GM18498 (cell line): ENCODE measurements around the gene AIFM1.

Experiments used
- ATAC-seq: cut with Tn5 transposase; IDR thresholded peaks from one replicate; pipeline ENCODE4 v1.9.1; 2021; ENCODE audit warnings: mild to moderate bottlenecking, moderate library complexity; ENCODE audit not compliant: unreplicated experiment

The AIFM1 gene

DNA sequence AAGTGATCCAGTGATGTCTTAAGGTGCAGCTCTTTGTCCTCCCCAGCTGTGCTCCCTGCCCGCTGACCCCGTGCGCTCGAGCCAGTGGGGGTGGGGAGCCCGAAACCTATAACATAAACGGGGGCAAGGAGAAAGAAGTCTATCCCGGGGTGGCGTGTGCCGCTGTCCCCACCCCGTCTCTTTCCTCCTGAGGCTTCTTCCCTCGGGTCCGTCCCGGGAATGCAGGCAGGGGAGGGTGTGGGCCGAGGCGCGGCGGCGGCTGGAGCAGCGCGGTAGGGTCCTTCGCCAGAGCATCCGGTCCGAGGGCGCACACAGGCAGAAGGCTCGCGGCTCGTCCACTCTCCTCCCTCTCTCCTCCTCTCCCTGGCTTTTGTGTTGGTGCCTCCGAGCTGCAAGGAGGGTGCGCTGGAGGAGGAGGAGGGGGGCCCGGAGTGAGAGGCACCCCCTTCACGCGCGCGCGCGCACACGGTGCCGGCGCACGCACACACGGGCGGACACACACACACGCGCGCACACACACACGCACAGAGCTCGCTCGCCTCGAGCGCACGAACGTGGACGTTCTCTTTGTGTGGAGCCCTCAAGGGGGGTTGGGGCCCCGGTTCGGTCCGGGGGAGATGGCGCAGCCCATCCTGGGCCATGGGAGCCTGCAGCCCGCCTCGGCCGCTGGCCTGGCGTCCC lies 5.9 kb upstream of the AIFM1 start, which contains the start of gene RAB33A:
TSS of gene RAB33A (plus strand) at position 517 of the 681 bp plus-strand sequence. CDS start at position 618, 101 bp downstream.
- peak; percentile 3 for ATAC-seq

DNA sequence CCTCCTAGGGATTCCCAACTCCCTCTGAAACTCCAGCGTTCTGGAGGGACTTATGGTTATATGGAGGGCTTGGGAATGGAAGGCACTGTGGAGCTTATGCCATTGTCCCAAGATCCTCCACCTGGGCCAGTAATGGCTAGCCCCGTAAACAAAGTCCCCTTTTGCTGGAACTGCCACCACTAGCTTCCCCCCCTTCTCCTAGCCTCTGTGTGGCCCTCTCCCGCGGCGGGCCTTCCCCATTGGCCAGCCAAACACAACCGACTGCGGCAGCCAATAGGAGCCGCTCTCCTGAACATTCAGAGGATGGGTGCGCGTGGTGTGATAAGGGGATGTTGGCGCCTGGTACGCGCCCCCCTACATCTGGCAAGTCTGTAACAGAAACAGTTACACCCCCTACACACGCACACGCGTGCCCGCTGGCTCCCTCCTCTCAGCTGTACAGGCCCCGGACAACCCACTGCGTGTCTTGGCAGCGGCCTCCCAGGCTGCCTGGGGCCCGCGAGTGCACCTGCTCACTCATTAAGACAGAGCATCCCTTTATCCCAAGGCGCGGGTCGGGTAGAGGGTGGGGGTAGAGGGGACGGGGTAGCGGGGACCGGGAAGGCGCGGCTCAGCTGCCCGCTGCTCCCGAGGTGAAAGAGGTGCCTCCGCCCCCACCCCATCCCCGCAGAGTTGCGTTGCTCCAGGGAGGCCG lies 5.3 kb upstream of the AIFM1 start:
- peak; percentile 75 for ATAC-seq

DNA sequence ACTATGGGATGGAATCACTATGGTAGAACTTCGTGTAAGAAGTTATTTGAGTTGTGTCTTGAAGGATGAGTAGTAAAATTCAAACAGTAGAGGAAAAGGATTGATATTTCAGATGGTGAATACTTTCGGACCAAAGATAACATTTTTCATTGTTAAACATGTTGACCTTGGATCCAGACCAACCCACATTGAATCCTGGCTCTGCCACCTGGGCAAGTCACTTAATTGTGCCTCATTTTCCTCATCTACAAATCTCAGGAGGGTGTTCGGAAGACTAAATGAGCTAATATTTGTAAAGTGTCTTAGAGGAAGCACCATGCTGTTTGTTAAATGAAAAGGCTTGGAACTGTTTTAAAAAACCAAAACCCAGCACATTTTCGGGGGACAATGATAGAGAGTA lies 1.4 kb upstream of the AIFM1 start:
- ATAC-seq: no peak

DNA sequence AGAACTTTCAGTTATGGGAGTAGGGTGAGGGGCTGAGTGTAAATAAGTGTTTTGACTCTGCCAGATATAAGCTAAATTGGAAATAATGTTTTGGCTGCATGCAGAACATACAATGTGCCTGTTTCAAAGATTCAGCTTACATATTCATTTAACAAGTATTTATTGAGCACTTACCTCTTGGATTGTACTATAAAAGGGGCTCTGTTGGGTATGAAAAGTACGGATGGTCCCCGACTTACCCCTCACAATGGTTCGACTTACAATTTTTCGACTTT lies 799 bp upstream of the AIFM1 start:
- no peak for ATAC-seq

DNA sequence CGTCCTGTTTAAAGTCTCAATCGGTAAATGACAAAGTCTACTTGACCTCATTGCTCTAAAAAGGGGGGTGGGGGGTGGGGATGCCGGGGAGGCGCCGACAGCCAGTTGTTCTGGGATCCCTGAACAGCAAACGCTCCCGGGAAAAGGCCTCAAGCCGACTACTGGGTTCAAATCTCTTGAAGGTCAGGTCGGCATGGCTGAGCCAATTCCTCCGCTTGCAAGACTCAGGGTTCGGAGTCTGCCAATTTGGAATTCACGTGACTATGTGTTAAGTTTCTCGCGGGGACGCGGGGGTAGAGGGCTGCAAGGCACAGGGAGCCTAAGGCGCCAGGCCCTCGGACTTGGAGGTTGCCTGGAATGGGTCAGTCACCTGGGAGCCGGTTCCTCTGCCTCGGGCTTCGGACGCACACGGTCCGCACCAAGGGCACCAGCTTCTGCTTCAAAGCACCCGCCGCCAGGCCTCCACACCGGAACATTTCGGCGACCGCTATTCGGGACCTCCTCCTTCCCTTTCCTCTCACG lies 399 bp downstream of the AIFM1 start:
- ATAC-seq: no peak

DNA sequence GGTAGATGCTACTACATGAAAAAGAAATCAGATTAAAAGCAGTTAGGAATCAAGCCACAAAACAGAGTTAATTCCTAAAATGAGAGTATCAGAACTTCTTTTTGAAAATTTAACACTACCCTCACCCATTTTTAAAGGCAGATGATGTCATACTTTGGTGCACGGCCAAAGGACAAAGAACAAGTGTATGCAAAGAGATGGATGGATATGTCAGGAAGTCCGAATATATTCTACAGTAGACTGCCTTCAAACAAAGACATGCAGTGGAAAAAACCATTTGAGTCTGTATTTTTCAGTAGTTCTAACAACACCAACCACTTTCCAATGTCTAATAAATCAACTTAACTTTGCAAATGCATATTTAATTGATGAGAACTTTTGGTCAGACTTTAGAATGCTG lies 2.2 kb downstream of the AIFM1 start:
- no peak for ATAC-seq

DNA sequence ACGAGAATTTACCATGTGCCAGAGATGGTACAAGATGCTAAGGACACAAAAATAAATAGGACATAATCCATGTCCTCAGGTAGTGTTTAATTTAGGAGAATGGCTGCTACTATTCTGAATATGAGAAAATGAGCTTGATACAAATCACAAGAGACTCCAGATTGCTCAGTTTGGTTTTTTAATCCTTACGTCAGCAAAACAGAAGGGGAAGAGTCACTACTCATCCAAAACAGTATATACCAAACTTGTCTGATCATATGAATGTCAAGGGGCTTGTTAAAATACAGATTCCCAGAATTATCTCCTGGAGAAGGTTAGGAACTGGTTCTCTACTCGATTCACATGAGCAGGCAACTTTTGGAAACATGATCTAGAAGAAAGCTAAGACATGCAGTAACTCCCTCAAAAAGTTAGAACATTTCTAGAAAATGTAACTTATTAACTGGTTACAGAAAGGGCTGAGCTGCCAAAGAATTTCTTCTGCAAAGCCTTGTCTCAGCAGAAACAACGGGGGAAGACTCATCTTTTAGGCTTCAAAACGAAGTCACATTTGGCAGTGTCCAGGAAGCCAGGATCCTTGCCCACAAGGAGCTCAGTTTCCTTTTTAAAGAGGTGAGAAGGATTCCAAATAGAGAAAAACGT lies 3.4 kb downstream of the AIFM1 start:
- no peak for ATAC-seq

DNA sequence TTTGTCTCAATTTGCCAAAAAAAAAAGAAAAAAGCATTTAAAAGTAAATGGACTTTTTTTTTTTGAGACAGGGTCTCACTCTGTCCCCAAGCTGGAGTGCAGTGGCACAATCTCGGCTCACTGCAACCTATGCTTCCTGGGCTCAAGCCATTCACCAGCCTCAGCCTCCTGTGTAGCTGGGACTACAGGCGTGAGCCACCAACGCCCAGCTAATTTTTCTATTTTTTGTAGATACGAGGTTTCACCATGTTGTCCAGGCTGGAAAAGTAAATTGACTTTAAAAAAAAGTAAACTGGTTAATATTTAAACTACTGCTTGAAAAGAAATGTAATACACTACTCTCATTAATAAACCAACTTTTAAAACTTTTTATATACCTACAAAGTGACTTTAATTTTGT lies 5.9 kb downstream of the AIFM1 start:
- no peak for ATAC-seq

DNA sequence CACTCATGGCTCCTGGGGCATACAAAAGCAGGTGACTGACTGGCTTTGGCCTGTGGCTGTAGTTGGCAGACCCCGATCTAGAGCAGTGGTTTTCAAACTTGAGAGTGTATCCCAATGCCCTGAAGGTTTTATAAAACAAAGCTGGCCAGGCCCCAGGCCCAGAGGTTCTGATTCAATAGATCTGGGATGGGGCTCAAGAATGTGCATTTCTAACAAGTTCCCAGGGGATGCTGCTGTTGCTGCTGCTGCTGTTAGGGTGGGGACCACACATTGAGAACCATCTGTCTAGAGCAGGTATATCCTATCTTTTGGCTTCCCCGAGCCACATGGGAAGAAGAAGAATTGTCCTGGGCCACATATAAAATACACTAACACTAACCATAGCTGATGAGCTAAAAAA lies 7.3 kb downstream of the AIFM1 start:
- no peak for ATAC-seq

DNA sequence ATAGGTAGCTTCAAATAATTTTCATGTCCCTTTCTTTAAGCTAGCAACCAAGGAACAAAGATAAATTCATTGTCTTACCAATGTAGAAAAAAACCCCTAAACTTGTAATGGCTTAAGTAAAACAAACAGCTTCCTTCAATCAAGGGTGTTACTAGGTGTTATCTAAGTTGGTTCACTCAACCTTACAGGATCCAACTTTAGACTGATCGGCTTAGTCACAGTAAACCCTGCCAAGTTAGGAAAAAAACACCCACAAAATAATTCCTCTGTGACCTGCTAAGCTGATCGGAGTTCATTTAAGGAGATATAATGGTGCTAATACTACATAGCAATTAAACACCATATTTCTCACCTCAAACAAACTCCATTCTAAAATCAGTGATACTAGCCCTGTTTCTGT lies 10.1 kb downstream of the AIFM1 start:
- ATAC-seq: no peak

DNA sequence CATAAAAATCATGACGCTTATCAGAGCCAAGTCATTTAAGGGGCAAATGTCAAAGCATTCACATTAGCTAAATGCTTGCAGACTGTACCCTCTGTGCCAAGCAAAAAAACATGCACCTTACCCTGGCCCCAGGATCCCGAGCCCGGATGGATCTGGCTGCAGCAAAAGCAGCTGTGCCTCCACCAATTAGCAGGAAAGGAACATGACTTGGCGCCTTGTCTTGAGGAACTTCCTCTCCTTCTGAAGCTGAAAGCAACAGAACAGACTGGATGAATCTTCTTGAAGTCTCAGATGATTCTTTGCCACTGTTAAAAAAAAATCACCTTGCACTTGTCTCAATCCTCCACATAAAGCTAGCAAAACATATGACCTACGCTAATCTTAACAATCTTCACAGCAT lies 18.0 kb downstream of the AIFM1 start:
- ATAC-seq: no peak

DNA sequence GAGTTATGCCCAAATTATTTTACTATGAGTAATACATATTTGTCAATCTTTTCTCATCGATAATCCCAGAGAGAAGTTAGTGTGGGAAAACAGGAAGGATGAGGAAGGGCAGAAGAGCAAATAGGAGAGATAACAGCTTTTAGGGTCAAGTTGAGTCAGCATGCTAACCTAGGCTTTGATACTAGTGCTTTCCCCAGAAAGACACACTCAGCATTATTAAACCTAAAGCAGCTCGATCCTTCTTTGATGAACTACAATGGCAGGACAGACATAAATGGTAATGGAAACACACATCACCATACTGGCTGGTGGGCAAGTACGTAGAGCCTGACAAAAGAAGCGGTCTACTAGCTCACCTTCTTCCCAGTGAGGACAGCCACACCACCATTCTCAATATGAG lies 20.5 kb downstream of the AIFM1 start:
- no peak for ATAC-seq

DNA sequence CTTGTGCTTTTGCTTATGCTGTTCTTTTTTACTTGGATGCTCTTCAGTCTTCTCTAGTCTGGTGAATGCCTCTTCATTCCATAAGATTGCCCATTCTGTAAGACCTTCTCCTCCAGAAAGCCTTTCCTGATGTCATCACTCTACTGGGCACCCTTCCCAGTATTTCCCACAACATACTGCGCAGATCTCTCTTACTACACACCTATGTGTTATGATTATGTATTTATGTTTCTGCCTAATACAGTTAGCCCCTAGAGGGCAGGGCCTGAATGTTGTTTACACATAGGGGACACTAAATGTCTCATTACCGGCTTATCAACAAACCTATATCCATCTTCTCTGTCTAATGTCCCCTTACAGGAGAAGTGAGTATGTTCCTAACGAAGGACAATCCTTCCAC lies 21.1 kb downstream of the AIFM1 start:
- no peak for ATAC-seq

DNA sequence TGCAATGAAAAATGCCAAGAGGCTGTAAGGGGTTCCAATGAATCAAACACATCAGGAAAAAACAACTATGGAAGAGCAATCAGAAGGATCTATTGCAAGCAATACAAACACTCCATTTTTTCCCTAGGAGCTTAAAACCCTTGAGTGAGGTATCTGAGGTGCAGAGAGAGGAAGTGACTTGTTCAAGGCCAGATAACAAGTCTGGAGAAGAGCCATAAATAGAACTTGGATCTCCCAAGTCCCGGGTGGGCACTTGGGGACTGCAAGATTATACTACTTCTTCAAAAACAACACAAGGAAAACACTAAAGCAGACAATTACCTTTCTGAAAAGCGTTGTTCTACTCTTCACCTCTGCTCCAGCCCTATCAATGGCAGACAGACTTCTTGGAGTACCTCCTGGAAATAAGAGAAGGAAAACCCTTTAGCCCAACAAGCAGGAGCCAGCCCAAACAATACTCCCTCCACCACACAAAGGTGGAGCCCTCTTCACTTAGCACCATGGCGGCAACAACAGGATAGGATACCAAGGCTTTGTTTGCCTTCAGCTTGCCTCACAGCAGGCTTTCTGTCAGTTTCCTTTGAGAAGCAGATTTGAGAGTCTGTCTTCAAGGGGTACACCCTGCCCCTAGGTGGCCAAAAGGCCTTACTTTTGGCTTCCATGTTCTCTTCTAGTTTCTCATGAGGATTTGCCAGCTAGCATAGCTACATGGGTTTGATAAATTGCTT lies 26.0 kb downstream of the AIFM1 start:
- no peak for ATAC-seq

DNA sequence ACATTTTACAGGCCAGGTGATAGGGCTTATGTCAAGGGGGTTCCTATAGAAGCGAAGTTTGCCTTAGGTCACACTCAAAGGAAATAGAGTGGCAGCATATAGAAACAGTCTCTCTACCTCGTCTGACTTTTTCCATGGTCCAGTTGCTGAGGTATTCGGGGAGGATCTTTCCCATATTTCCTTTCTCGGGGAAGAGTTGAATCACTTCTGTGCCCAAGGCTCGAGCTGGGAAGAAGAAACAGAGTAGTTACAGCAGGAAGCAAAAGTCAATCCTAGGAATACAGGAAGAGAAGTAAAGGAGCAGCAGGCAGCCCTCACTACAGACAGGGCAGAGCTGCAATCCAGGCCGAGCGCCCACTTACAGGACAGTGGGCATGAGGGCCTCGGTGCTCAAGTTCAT lies 28.7 kb downstream of the AIFM1 start:
- ATAC-seq: no peak

DNA sequence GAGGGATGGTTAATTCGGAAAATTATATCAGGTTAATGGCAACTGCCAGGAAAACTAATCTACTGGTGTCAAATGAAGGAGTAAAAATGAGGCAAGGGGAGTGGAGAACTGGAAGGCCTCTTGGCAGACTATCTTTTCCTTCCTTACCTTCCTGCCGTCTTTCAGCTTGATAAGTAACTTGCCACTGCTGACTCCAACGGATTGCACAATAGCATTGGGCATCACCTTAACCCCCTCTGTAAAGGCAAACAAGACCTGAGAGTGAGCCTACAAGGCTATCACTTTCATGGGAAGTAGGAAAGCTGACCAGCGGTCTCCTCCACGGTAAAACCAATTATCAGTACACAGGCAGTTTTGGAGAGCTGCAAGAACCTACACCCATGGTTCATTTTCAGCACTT lies 29.1 kb downstream of the AIFM1 start:
- no peak for ATAC-seq

DNA sequence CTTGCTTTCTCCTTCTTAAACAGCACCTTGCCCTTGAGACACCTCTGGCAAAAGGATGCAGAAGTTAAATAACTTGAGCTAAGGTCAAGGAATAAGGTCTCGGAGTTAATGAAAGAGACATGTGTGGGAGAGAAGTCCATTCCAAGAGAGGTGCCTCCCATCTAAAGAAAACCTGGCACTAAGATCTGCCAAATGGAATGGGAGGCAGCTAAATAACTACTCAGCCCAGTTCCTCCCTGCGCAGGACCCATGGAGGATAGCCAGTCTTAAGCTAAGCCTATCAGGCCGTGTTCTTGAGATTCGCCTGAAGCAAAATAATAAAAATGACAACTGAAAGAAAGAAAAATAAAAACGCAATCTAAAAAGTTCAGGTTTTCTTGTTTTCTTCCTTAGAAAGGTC lies 34.7 kb downstream of the AIFM1 start:
- no peak for ATAC-seq

DNA sequence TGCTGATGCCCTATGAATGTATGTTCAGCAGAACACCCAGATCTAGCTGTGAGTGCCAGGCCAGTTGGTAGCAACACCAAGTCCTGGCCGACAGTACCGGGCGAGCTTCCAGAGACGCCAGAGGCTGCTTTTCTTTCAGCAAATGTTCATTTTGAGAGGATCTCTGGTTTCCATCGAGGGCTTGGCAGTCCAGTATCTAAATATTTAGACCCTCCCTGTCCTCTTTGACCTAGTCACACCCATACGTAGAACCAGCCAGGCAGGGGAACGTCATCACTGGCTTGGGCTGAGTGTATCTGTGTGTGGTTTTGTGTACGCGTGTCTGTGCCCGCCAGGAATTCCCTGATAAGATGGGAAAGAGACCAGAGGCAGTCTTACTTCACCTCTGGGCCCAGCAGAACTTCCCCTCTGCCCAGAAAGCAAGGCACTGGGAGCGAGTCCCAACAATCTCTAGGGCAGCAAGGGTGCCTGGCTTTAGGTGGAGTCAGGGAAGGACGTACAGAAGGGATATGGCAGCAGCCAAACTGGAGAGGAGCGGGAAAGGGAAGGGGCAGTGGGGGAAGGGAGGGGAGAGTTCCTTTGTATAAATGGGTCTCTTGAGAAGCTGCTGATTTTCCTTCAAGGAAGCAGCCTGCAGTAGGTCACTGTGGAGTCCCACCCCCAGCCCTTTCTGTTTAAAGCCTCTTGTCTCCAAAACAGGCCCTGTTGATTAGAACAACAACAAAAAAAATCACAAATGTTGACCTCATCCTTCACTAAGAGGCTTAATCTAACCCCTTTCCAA lies 40.4 kb downstream of the AIFM1 start:
- ATAC-seq: no peak

DNA sequence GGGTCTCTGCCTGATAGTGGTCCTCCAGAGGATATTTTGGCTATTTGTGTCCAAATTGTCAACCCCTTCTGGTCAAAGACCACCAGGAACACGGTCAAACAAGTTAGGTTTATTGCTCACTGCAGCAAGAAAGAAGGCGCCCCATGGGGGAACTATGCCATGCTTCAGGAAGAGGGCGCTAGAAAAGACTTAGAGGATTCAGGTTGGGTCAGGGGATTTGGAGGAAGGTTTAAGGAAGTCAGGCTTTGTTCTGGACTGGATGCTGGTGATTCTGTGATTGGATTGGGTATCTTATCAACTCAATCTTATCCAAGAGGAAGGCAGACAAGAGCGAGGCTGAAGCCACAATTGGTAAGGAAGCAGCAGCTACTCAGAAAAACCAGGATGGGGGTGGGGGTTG lies 41.1 kb downstream of the AIFM1 start:
- ATAC-seq: no peak

DNA sequence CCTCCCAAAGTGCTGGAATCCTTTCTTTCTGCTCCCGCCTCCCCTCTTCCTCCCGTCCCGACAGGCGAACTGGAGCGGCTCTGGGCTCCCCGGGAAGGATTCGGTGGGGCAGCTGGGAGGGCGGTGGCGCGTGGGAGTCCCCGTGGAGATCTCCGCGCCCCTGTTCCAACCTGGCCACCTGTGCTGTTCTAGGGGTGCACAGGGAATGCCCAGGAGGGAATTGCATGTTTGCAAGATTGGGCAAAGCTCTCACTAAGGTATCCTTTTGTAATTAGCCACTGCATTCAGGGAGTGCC lies 44.2 kb downstream of the AIFM1 start:
- no peak for ATAC-seq
